H1 (cell line): ENCODE measurements around the gene RASSF5. TPM values are rescaled to one million over a fixed set of nuclear protein-coding genes. Genes with fewer than 3 reads are reported as not detected.

Experiments used
- CTCF ChIA-PET: fragments of 300-600 bp; sonication (Branson Sonifier 250); formaldehyde crosslinking; loops from one replicate; lab custom pipeline; 2021; ENCODE audit not compliant: partially characterized antibody; lab: Charles Lee
- POLR2A ChIA-PET: fragments of 300-600 bp; sonication (Branson Sonifier 250); formaldehyde crosslinking; loops from one replicate; lab custom pipeline; 2021; ENCODE audit warnings: inconsistent platforms; ENCODE audit not compliant: partially characterized antibody; lab: Charles Lee
- DNase-seq, 2 experiments: peaks; one replicate each; pipeline versions ENCODE4 v3.0.0 to v3.0.0-alpha.2; 2010 to 2022; ENCODE audit warnings: low spot score in 2 of 2, low read depth in 1 of 2, mixed read lengths in 1 of 2
- FAIRE-seq: peaks from 2 replicates; lab custom pipeline; 2011; peaks lifted over from hg19 to GRCh38; lab: Jason Lieb, UNC
- H2AFZ ChIP-seq: 2 replicates; pipeline ENCODE4 v1.8.1; 2012; ENCODE audit warnings: low read length, inconsistent platforms
- H2AK5ac ChIP-seq: 2 replicates; pipeline ENCODE4 v1.6.1; 2013; ENCODE audit warnings: low read depth, low read length
- H2BK120ac ChIP-seq: replicated peaks from 2 replicates; pipeline ENCODE3; 2013; ENCODE audit warnings: low read depth, low read length, inconsistent platforms
- H2BK12ac ChIP-seq: 2 replicates; pipeline ENCODE4 v1.6.1; 2013; ENCODE audit warnings: low read depth, low read length
- H2BK15ac ChIP-seq: 2 replicates; pipeline ENCODE4 v1.6.1; 2013; ENCODE audit warnings: low read length
- H2BK20ac ChIP-seq: 2 replicates; pipeline ENCODE4 v1.6.1; 2013; ENCODE audit warnings: low read length
- H2BK5ac ChIP-seq: 2 replicates; pipeline ENCODE4 v1.6.1; 2013; ENCODE audit warnings: low read depth, low read length
- H3K14ac ChIP-seq: 2 replicates; pipeline ENCODE4 v1.6.1; 2013; ENCODE audit warnings: inconsistent platforms; ENCODE audit not compliant: insufficient read length
- H3K18ac ChIP-seq: 2 replicates; pipeline ENCODE4 v1.6.1; 2013; ENCODE audit warnings: low read length; ENCODE audit errors: extremely low read depth
- H3K23ac ChIP-seq: 2 replicates; pipeline ENCODE4 v1.6.1; 2013; ENCODE audit warnings: inconsistent platforms; ENCODE audit not compliant: insufficient read length
- H3K23me2 ChIP-seq: 2 replicates; pipeline ENCODE4 v1.6.1; 2013; ENCODE audit warnings: low read depth, low read length
- H3K27ac ChIP-seq: 2 replicates; pipeline ENCODE4 v1.6.1; 2011; ENCODE audit warnings: low read depth, low read length, inconsistent platforms
- H3K27me3 ChIP-seq, 4 experiments: replicated peaks in 1 of 4; 1 replicate in 1 of 4; 2 replicates in 3 of 4; pipeline versions ENCODE4 v1.6.1 to v1.8.1; 2011 to 2013; ENCODE audit warnings: low read length in 3 of 4, mild to moderate bottlenecking in 3 of 4, inconsistent platforms in 2 of 4, mixed read lengths in 2 of 4, moderate library complexity in 1 of 4; ENCODE audit not compliant: control insufficient read depth in 3 of 4, insufficient read depth in 3 of 4; ENCODE audit errors: extremely low read depth in 1 of 4
- H3K36me3 ChIP-seq, 4 experiments: 2 replicates each; pipeline versions ENCODE4 v1.6.1 to v1.8.1; 2011 to 2013; ENCODE audit warnings: mild to moderate bottlenecking in 4 of 4, low read length in 3 of 4, moderate library complexity in 2 of 4, control low read depth in 1 of 4, inconsistent platforms in 1 of 4; ENCODE audit not compliant: insufficient read depth in 4 of 4, control insufficient read depth in 2 of 4
- H3K4ac ChIP-seq: replicated peaks from 2 replicates; pipeline ENCODE3; 2013; ENCODE audit warnings: low read length, low read depth, mixed read lengths, inconsistent platforms; ENCODE audit not compliant: insufficient read length
- H3K4me1 ChIP-seq, 4 experiments: replicated peaks in 1 of 4; 1 replicate in 1 of 4; 2 replicates in 3 of 4; pipeline versions ENCODE4 v1.6.1 to v1.8.1; 2011 to 2013; ENCODE audit warnings: low read length in 3 of 4, inconsistent platforms in 2 of 4, mixed read lengths in 1 of 4; ENCODE audit not compliant: insufficient read depth in 4 of 4, control insufficient read depth in 3 of 4
- H3K4me2 ChIP-seq, 2 experiments: 2 replicates each; pipeline versions ENCODE4 v1.6.1 to v1.8.1; 2011 to 2013; ENCODE audit warnings: low read depth in 2 of 2, low read length in 2 of 2, control low read depth in 1 of 2, inconsistent platforms in 1 of 2, mild to moderate bottlenecking in 1 of 2; ENCODE audit not compliant: insufficient read depth in 1 of 2
- H3K4me3 ChIP-seq, 4 experiments: fragments of 200-600, 300-600 bp in 1 of 4; sonication (generic), shearing (Covaris generic), sonication (Bioruptor Twin) in 1 of 4; 2 replicates each; pipeline versions ENCODE4 v1.5.1 to v1.8.1; 2011 to 2016; ENCODE audit warnings: low read length in 4 of 4, low read depth in 3 of 4, control low read depth in 2 of 4, inconsistent platforms in 2 of 4, mild to moderate bottlenecking in 2 of 4, mixed read lengths in 1 of 4, moderate library complexity in 1 of 4; ENCODE audit not compliant: insufficient read depth in 2 of 4; ENCODE audit errors: extremely low read depth in 1 of 4
- H3K56ac ChIP-seq: replicated peaks from 2 replicates; pipeline ENCODE3; 2013; ENCODE audit warnings: low read depth, mild to moderate bottlenecking, mixed read lengths, low read length, inconsistent platforms; ENCODE audit not compliant: insufficient read length
- H3K79me1 ChIP-seq: 2 replicates; pipeline ENCODE4 v1.6.1; 2013; ENCODE audit warnings: low read depth, low read length, control low read depth
- H3K79me2 ChIP-seq, 2 experiments: 2 replicates each; pipeline versions ENCODE4 v1.6.1 to v1.8.1; 2012 to 2013; ENCODE audit warnings: low read length in 2 of 2, mild to moderate bottlenecking in 2 of 2, inconsistent platforms in 1 of 2; ENCODE audit not compliant: insufficient read depth in 2 of 2, control insufficient read depth in 1 of 2
- H3K9ac ChIP-seq, 4 experiments: replicated peaks in 1 of 4; 1 replicate in 1 of 4; 2 replicates in 3 of 4; pipeline versions ENCODE4 v1.6.1 to v1.8.1; 2011 to 2013; ENCODE audit warnings: low read depth in 3 of 4, low read length in 3 of 4, control low read depth in 2 of 4, mild to moderate bottlenecking in 2 of 4, moderate library complexity in 2 of 4, inconsistent platforms in 1 of 4; ENCODE audit errors: extremely low read depth in 1 of 4
- H3K9me3 ChIP-seq, 2 experiments: 2 replicates each; pipeline versions ENCODE4 v1.6.1 to v1.8.1; 2012 to 2013; ENCODE audit warnings: mild to moderate bottlenecking in 2 of 2, moderate library complexity in 2 of 2, control low read depth in 1 of 2, inconsistent platforms in 1 of 2, low read depth in 1 of 2, low read length in 1 of 2, mixed read lengths in 1 of 2; ENCODE audit not compliant: insufficient read depth in 2 of 2
- H4K20me1 ChIP-seq, 2 experiments: replicated peaks in 1 of 2; 2 replicates each; pipeline versions ENCODE3 to v1.8.1; 2011 to 2013; ENCODE audit warnings: inconsistent platforms in 2 of 2, low read length in 2 of 2, mild to moderate bottlenecking in 1 of 2; ENCODE audit not compliant: insufficient read depth in 2 of 2, control insufficient read depth in 1 of 2
- H4K5ac ChIP-seq: 2 replicates; pipeline ENCODE4 v1.6.1; 2013; ENCODE audit warnings: low read length, low read depth, mixed read lengths, inconsistent platforms; ENCODE audit not compliant: insufficient read length
- H4K8ac ChIP-seq: 2 replicates; pipeline ENCODE4 v1.8.0; 2013; ENCODE audit warnings: mild to moderate bottlenecking, moderate library complexity, low read length, inconsistent platforms; ENCODE audit not compliant: insufficient read depth; ENCODE audit errors: extremely low read depth
- H4K91ac ChIP-seq: replicated peaks from 2 replicates; pipeline ENCODE3; 2013; ENCODE audit warnings: low read length, mixed read lengths, inconsistent platforms; ENCODE audit not compliant: insufficient read length
- ASH2L ChIP-seq: fragments of 200-600, 300-600 bp; sonication (generic); IDR thresholded peaks from one replicate; pipeline ENCODE4 v1.7.1; 2017; ENCODE audit warnings: low read length
- BRCA1 ChIP-seq: IDR thresholded peaks from 2 replicates; pipeline ENCODE4 v1.6.1; 2012; ENCODE audit warnings: low read depth, low read length, improper control_type of control experiment
- CHD1 ChIP-seq: IDR thresholded peaks from 2 replicates; pipeline ENCODE4 v1.6.1; 2012; ENCODE audit warnings: low read depth, low read length, improper control_type of control experiment
- GABPA ChIP-seq: IDR thresholded peaks from 2 replicates; pipeline ENCODE4 v1.6.1; 2011; ENCODE audit warnings: mild to moderate bottlenecking, low read length, moderate library complexity, borderline replicate concordance; ENCODE audit not compliant: insufficient read depth
- HDAC2 ChIP-seq, 2 experiments: fragments of 300-600 bp in 1 of 2; sonication (generic) in 1 of 2; IDR thresholded peaks; 2 replicates each; pipeline ENCODE4 v1.6.1; 2011 to 2012; ENCODE audit warnings: low read depth in 2 of 2, low read length in 2 of 2, mild to moderate bottlenecking in 2 of 2, moderate library complexity in 2 of 2, borderline replicate concordance in 1 of 2, inconsistent platforms in 1 of 2
- JUND ChIP-seq: IDR thresholded peaks from 2 replicates; pipeline ENCODE4 v1.6.1; 2011; ENCODE audit warnings: mild to moderate bottlenecking, improper control_type of control experiment, low read length
- NRF1 ChIP-seq: IDR thresholded peaks from 2 replicates; pipeline ENCODE4 v1.6.1; 2011; ENCODE audit warnings: mild to moderate bottlenecking, low read depth, low read length, improper control_type of control experiment
- POU5F1 ChIP-seq: IDR thresholded peaks from 2 replicates; pipeline ENCODE4 v1.6.1; 2011; ENCODE audit warnings: low read depth, mild to moderate bottlenecking, low read length, moderate library complexity
- RXRA ChIP-seq: IDR thresholded peaks from 2 replicates; pipeline ENCODE4 v1.6.1; 2011; ENCODE audit warnings: low read depth, mild to moderate bottlenecking, low read length, moderate library complexity; ENCODE audit not compliant: insufficient read depth
- SAP30 ChIP-seq: fragments of 300-600 bp; sonication (generic); IDR thresholded peaks from 2 replicates; pipeline ENCODE4 v1.7.1; 2012; ENCODE audit warnings: low read length, moderate library complexity, mild to moderate bottlenecking, inconsistent platforms; ENCODE audit not compliant: insufficient read depth, insufficient replicate concordance
- TAF7 ChIP-seq: optimal IDR thresholded peaks from 2 replicates; pipeline ENCODE3; 2011; ENCODE audit warnings: low read depth, mild to moderate bottlenecking, inconsistent platforms, low read length, moderate library complexity, borderline replicate concordance
- TCF12 ChIP-seq: IDR thresholded peaks from 2 replicates; pipeline ENCODE4 v1.6.1; 2011; ENCODE audit warnings: low read depth, mild to moderate bottlenecking, low read length
- WGBS, 2 experiments: shearing (Covaris generic) in 1 of 2; methylation state at CpG; one replicate each; pipeline versions ENCODE4 v1.1.6 to v1.1.7; 2013 to 2015; ENCODE audit warnings: low lambda C conversion rate in 2 of 2, mixed read lengths in 2 of 2, inconsistent platforms in 1 of 2, low coverage in 1 of 2, missing lambda C conversion rate in 1 of 2; ENCODE audit not compliant: insufficient replicate concordance in 2 of 2, insufficient coverage in 1 of 2, insufficient read length in 1 of 2; ENCODE audit errors: extremely low coverage in 1 of 2, missing lambda C conversion rate in 1 of 2; 5-methylcytosine and 5-hydroxymethylcytosine counted together
- polyA plus RNA-seq, 7 experiments: library from polyadenylated mRNA; depleted of rRNA in 3 of 7; stranded (reverse) in 5 of 7; unstranded in 2 of 7; fragments of >200 nt in 5 of 7; fragments of 200-250 nt in 2 of 7; gene quantifications; 1 replicate in 5 of 7; 2 replicates in 1 of 7; 4 replicates in 1 of 7; pipeline versions ENCODE4 v1.2.1 to v1.2.3, GENCODE V29; 2011 to 2013; ENCODE audit warnings: missing spikeins in 2 of 7, mixed read lengths in 2 of 7
- total RNA-seq: library from RNA; stranded (reverse); fragmentation: NEBNext Ultra II Directional; extraction: Animal tissue kit (Norgen Biotek cat#: 25700); gene quantifications from 2 replicates; pipeline ENCODE4 v1.2.1, GENCODE V29; 2021
- TF ChIP-seq, protein P1 (sequence below): IDR thresholded peaks from 2 replicates; pipeline ENCODE4 v1.6.1; 2012; ENCODE audit warnings: inconsistent platforms

The RASSF5 gene
- total and polyA plus RNA-seq, 2 of the 8 experiments (the other 6 are each of a cell fraction or from before 2014, with no cell fraction given), result 0.82 to 1.8 TPM

DNA sequence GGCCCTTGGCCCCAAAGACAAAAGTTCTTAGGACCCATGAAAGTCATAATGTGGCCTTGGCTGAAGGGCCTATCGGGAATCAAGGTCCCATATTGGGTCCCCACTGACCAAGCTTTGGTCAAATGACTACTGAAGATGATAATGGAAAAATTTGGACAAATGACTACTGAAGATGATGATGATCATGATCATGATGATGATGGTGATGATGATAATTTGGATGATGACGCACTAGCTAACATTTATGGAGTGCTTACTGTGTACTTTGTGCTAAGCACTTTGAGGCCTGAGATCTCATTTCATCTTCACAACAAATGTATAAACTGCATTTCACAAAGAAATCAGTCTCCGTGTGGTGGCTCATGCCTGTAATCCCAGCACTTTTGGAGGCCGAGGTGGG is 65.5 kb downstream of the RASSF5 start:
- Histone ChIP-seq H3K9ac (no peak overlapping the region), H3K4me3 (no peak overlapping the region), H3K4ac (no peak overlapping the region), H3K56ac (no peak overlapping the region), H2BK20ac (no peak overlapping the region), H3K27me3 (0 out of 7 replicates have a peak, but pooled peaks cover 0 to 3% (median 0%) of the 10 kb centered on the region in 4 experiments), H2BK5ac (no peak overlapping the region), H3K36me3 (no peaks in the 10 kb centered on the region), H4K8ac (no peak overlapping the region), H3K79me1 (no peaks in the 10 kb centered on the region), H4K20me1 (no peaks in the 10 kb centered on the region), H3K23me2 (no peaks in the 10 kb centered on the region), H3K9me3 (no peaks in the 10 kb centered on the region), H2BK12ac (no peak overlapping the region), H3K4me1 (peaks cover 1 to 5% (median 2%) of the 10 kb centered on the region in 4 experiments; a peak in 4 of 7 replicates), H3K27ac (no peak overlapping the region), H2AK5ac (no peak overlapping the region)
- WGBS, 2 experiments, result 79% methylated on average over 4 of the region's 4 CpGs; no CpG with 5 or more reads in 1 of the 2 experiments
- no peak for FAIRE-seq
- POLR2A ChIA-PET, result no interaction called here
- CTCF ChIA-PET, result interaction anchor here (1.0 to 16.9 kb wide), 6 partner anchors 13 to 93 kb away, joined by 3 to 298 read pairs (median 4); partner anchors contain the start of genes EIF2D and RASSF5
- no peak for DNase-seq
- no peak for TF ChIP-seq JUND
- TF ChIP-seq, protein P1, sequence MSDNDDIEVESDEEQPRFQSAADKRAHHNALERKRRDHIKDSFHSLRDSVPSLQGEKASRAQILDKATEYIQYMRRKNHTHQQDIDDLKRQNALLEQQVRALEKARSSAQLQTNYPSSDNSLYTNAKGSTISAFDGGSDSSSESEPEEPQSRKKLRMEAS, result no peak
- no peak for TF ChIP-seq GABPA
- TF ChIP-seq HDAC2 (IDR thresholded peaks at IDR 0.05; ENCODE audit: borderline replicate concordance in 1 of 2, low read depth in 2 of 2, low read length in 2 of 2), result no peak
- TF ChIP-seq RXRA, result no peak
- no peak for TF ChIP-seq ASH2L
- no peak for TF ChIP-seq CHD1
- no peak for TF ChIP-seq TAF7
- TF ChIP-seq SAP30, result no peak
- no peak for TF ChIP-seq NRF1
- no peak for TF ChIP-seq BRCA1
- no peak for TF ChIP-seq TCF12
- no peak for TF ChIP-seq POU5F1
- TF ChIP-seq, all 59 proteins: peak for 0
- no peak overlapping the region for H3K18ac ChIP-seq
- no peak overlapping the region for H2BK15ac ChIP-seq
- H4K91ac ChIP-seq, result no peak overlapping the region
- no peak overlapping the region for H3K4me2 ChIP-seq
- H2AFZ ChIP-seq, result no peak overlapping the region
- H3K14ac ChIP-seq, result no peak overlapping the region
- H3K79me2 ChIP-seq, result no peaks in the 10 kb centered on the region
- no peak overlapping the region for H3K23ac ChIP-seq
- H2BK120ac ChIP-seq, result no peak overlapping the region
- no peak overlapping the region for H4K5ac ChIP-seq
